Chondrocyte (in vitro differentiated cells): ENCODE results near the gene GPR153. TPM values are rescaled to one million over a fixed set of nuclear protein-coding genes. Genes with fewer than 3 reads are reported as not detected.
A peak's percentile ranks its signal among the peaks of the same experiment; 100 is the strongest.

Source experiments
- DNase-seq: peaks from one replicate; pipeline ENCODE4 v3.0.0; 2021; ENCODE audit warnings: mixed read lengths, low spot score
- H3K27ac Mint-ChIP-seq: one replicate; pipeline ENCODE4 v1.8.0; 2021; ENCODE audit warnings: mild to moderate bottlenecking, moderate library complexity, mixed read lengths; ENCODE audit not compliant: unreplicated experiment
- H3K27me3 Mint-ChIP-seq: 2 replicates; pipeline ENCODE4 v1.8.0; 2021; ENCODE audit warnings: low read depth, mixed read lengths
- H3K36me3 Mint-ChIP-seq: 2 replicates; pipeline ENCODE4 v1.8.0; 2021; ENCODE audit warnings: low read depth, mixed read lengths
- H3K4me1 Mint-ChIP-seq: 2 replicates; pipeline ENCODE4 v1.8.0; 2021; ENCODE audit warnings: low read depth, mild to moderate bottlenecking, mixed read lengths
- H3K4me3 Mint-ChIP-seq: one replicate; pipeline ENCODE4 v1.8.0; 2021; ENCODE audit warnings: mild to moderate bottlenecking, moderate library complexity, mixed read lengths; ENCODE audit not compliant: unreplicated experiment
- H3K9me3 Mint-ChIP-seq: 2 replicates; pipeline ENCODE4 v1.8.0; 2021; ENCODE audit warnings: low read depth, mixed read lengths
- total RNA-seq: library from RNA; stranded (reverse); gene quantifications from 3 replicates; pipeline ENCODE4 v1.2.1, GENCODE V29; 2021
- TF ChIP-seq, protein P1 (sequence below): fragments of 200-600 bp; sonication (generic); IDR thresholded peaks from 2 replicates; pipeline ENCODE4 v1.5.0; 2021; ENCODE audit warnings: antibody characterized with exemption, mild to moderate bottlenecking, moderate library complexity

The GPR153 gene
- total RNA-seq, 1 donor from 2014 or later: 4.4 TPM

GRCh38 chr1:6294080-6294889 is 33.4 kb upstream of the GPR153 start:
- H3K27ac Mint-ChIP-seq: no peak overlapping the region
- no peaks in the 10 kb centered on the region for H3K4me1 Mint-ChIP-seq
- peaks cover 13% of the 10 kb centered on the region for H3K36me3 Mint-ChIP-seq
- TF ChIP-seq, protein P1, sequence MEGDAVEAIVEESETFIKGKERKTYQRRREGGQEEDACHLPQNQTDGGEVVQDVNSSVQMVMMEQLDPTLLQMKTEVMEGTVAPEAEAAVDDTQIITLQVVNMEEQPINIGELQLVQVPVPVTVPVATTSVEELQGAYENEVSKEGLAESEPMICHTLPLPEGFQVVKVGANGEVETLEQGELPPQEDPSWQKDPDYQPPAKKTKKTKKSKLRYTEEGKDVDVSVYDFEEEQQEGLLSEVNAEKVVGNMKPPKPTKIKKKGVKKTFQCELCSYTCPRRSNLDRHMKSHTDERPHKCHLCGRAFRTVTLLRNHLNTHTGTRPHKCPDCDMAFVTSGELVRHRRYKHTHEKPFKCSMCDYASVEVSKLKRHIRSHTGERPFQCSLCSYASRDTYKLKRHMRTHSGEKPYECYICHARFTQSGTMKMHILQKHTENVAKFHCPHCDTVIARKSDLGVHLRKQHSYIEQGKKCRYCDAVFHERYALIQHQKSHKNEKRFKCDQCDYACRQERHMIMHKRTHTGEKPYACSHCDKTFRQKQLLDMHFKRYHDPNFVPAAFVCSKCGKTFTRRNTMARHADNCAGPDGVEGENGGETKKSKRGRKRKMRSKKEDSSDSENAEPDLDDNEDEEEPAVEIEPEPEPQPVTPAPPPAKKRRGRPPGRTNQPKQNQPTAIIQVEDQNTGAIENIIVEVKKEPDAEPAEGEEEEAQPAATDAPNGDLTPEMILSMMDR: no peak
- no peak for DNase-seq
- no peaks in the 10 kb centered on the region for H3K27me3 Mint-ChIP-seq
- no peak overlapping the region for H3K4me3 Mint-ChIP-seq
- no peaks in the 10 kb centered on the region for H3K9me3 Mint-ChIP-seq

DNA sequence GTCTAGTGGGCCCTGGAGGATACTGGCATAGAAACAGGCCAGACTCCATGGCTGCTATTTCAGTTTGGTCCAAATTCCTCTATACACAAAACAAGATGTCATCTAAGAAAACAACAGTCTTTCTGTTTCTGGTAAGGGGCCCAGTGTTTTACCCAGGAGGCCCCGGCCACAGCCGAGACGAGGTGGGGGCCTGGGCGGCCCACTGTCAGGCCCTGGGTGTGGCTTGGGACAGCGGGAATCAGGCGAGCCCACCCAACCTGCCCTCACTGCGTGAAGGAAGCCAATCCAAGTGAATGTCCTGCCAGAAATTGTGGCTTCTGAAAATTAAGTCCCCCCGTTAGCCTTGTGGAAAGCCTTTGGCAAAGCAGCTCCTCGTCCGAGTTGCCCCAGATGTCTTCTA is 31.2 kb upstream of the GPR153 start:
- peaks cover 14% of the 10 kb centered on the region for H3K4me1 Mint-ChIP-seq
- no peak overlapping the region for H3K27ac Mint-ChIP-seq
- H3K4me3 Mint-ChIP-seq: no peak overlapping the region
- no peak for DNase-seq
- H3K27me3 Mint-ChIP-seq: no peaks in the 10 kb centered on the region
- no peaks in the 10 kb centered on the region for H3K9me3 Mint-ChIP-seq
- H3K36me3 Mint-ChIP-seq: peaks cover 13% of the 10 kb centered on the region
- TF ChIP-seq, protein P1: no peak

DNA sequence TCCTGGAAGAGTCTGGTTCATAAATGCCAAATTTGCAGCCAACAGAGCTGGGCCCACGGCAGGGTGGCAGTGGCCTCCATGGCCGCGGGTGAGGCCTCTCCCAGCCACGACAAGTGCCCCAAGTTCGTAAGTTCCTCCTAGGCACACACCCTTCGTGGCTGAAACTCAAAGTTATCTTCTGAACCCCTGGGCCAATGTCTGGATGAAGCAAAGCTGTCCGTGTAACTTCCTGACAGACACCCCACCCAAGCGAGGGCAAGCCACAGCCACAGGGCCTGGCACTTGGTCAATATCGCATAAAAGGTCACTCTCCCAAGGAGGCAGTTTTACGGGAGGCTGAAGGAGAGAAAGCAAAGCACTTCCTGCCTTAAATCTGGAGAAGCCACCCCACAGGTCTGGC is 27.8 kb upstream of the GPR153 start:
- peaks cover 14% of the 10 kb centered on the region for H3K4me1 Mint-ChIP-seq
- no peaks in the 10 kb centered on the region for H3K9me3 Mint-ChIP-seq
- H3K27me3 Mint-ChIP-seq: no peaks in the 10 kb centered on the region
- TF ChIP-seq, protein P1: no peak
- no peak for DNase-seq
- H3K4me3 Mint-ChIP-seq: no peak overlapping the region
- no peak overlapping the region for H3K27ac Mint-ChIP-seq
- peaks cover 5% of the 10 kb centered on the region for H3K36me3 Mint-ChIP-seq

- Mint-ChIP-seq H3K4me3 (no peak overlapping the region), H3K36me3 (peaks cover under 1% of the 10 kb centered on the region), H3K27me3 (no peaks in the 10 kb centered on the region), H3K27ac (no peak overlapping the region), H3K4me1 (peaks cover 14% of the 10 kb centered on the region), H3K9me3 (no peaks in the 10 kb centered on the region)
- no peak for DNase-seq
- TF ChIP-seq, protein P1: no peak
Measured at GRCh38 chr1:6288026-6288425, 27.1 kb upstream of the GPR153 start.

GRCh38 chr1:6287431-6287886 is 26.6 kb upstream of the GPR153 start:
- DNase-seq: no peak
- Mint-ChIP-seq H3K4me3 (no peak overlapping the region), H3K36me3 (no peaks in the 10 kb centered on the region), H3K4me1 (peaks cover 14% of the 10 kb centered on the region), H3K27me3 (no peaks in the 10 kb centered on the region), H3K9me3 (no peaks in the 10 kb centered on the region), H3K27ac (peak overlapping the region; percentile 63)
- TF ChIP-seq, protein P1: no peak
